Body of pancreas (tissue), 4 donors: ENCODE data around the gene SIGLEC11.

Experiments used
- CTCF ChIP-seq, 7 experiments: fragments of 450-650 bp in 4 of 7; fragments of 200-600 bp in 3 of 7; sonication (generic) in 3 of 7; IDR thresholded peaks; one replicate each; pipeline ENCODE4 v1.5.1; 2016 to 2019; ENCODE audit warnings: antibody characterized with exemption in 7 of 7
- POLR2A ChIP-seq, 3 donors: fragments of 450-650 bp; IDR thresholded peaks; one replicate each; pipeline ENCODE4 v1.6.1; 2016; ENCODE audit warnings: antibody characterized with exemption in 3 of 3, mild to moderate bottlenecking in 2 of 3

DNA sequence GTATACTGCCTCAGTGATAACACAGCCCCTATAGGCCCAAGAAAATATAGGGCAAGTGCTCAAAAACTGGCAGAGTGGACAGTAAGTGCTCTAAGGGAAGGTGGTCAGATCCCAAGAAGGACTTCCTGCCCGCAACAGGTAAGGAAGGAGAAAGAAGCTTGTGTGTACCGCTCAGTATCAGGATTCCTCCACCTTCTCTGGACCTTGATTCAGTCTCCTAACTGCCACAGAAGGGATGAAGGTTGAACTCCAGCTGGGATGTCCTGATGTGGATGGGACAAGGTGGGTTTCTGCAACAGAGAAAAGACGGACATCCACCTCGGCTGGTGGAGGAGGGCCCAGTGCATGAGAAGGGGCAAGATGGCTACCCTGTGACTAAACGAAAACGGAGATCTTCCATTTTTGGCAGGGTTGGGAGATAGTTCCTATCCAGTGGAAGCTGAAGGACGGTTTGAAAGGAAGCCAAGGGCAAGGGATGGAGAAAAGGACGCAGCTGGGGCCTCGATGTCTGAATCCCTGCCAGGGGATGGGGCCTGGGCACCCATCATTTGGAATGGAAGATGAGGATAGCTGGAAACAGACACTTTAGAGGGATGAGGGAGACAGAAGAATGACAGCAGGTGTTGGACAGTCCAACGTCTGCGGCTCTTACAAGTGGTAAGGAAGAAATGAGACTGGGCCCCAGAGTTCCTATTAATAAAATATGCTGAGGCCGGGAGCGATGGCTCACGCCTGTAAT is 33.3 kb downstream of the SIGLEC11 start:
- TF ChIP-seq POLR2A (IDR thresholded peaks at IDR 0.05) = no peak
- no peak for TF ChIP-seq CTCF (IDR thresholded peaks at IDR 0.05)
